Activated CD4-positive, alpha-beta T cell treated with anti-CD3 and anti-CD28 coated beads, Interleukin-2, amount 50 U/mL, for 16 hours (primary cell): ENCODE results near the gene SGCE.
"Not testable (repeated sequence)": the region's sequence is repeated elsewhere in the genome, so short reads cannot be mapped to it uniquely, and the experiment has no call there.

Source experiments
- DNase-seq: peaks from one replicate; pipeline ENCODE4 v3.0.0-alpha.2; 2020

The SGCE gene

GRCh38 chr7:94655848-94656657, at the start of gene SGCE:
TSS of gene SGCE (minus strand) at chr7:94656133. CDS start at chr7:94656098, 35 bp downstream.
- peak; percentile 47 for DNase-seq

DNA sequence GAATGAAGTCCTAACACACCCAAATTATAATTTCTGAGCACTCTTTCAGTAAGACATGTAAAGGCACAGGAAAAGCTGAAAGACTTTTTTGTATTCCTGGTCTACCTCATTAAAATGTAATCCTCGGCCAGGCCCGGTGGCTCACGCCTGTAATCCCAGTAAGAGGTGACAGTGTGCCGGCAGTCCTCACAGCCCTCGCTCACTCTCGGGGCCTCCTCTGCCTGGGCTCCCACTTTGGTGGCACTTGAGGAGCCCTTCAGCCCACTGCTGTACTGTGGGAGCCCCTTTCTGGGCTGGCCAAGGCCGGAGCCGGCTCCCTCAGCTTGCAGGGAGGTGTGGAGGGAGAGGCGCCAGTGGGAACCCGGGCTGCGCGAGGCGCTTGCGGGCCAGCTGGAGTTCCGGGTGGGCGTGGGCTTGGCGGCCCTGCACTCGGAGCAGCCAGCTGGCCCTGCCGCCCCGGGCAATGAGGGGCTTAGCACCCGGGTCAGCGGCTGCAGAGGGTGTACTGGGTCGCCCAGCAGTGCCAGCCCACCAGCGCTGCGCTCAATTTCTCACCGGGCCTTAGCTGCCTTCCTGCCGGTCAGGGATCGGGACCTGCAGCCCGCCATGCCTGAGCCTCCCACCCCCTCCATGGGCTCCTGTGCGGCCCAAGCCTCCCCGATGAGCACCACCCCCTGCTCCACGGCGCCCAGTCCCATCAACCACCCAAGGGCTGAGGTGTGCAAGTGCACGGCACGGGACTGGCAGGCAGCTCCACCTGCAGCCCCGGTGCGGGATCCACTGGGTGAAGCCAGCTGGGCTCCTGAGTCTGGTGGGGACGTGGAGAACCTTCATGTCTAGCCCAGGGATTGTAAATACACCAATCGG, 49.5 kb upstream of the SGCE start:
- DNase-seq: not testable (repeated sequence)

- DNase-seq: no peak
These were observed 45.6 kb upstream of the SGCE start for GRCh38 chr7:94701555-94701973.

GRCh38 chr7:94700926-94701554, 45.1 kb upstream of the SGCE start:
- DNase-seq: no peak

GRCh38 chr7:94698275-94698674, 42.3 kb upstream of the SGCE start:
- no peak for DNase-seq

DNA sequence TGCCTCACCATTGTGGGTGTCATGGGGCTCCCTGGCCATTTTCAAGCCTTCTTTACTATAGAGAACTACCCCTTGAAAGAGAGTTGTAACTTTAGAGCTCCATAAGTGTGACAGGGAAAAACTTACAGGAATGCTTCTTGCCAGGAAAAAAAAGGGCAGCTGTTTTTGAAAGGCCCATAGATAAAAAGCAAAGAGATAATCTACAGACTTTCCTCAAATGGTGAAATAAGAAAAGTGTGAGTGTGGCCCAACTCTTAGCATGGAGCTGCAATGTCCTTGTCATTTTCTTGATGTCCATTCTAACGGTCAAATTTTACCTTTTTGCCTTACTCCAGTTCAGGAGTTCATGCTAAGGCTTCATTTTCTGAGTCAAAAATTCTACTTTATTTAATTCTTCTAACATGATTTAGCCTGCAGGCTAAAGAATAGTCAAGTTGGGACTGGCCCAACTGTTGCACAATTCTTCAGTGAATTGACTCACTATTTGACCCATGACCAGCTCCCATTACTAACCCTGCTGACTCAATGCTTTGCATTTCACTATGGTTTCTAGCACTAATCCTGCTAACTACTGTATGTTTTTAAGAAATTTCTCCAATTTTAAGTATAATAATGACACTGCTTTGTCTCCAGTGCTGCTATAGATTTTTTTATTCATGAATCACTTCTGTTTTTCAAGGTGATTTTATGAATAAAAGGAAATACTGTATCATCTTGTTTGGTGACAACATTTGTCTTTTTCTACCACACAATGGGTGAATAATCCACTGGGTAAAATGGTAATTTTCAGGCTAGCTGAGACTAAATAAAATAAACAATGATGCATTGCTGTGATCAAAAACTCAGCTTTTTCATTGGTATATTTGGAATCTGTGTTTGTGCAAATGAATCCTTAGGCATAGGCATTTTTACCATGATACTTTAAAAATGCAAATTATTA, 41.4 kb upstream of the SGCE start:
- no peak for DNase-seq

- no peak for DNase-seq
These were observed 31.9 kb upstream of the SGCE start for GRCh38 chr7:94687810-94688209.

GRCh38 chr7:94687076-94687475, 31.1 kb upstream of the SGCE start:
- no peak for DNase-seq

DNA sequence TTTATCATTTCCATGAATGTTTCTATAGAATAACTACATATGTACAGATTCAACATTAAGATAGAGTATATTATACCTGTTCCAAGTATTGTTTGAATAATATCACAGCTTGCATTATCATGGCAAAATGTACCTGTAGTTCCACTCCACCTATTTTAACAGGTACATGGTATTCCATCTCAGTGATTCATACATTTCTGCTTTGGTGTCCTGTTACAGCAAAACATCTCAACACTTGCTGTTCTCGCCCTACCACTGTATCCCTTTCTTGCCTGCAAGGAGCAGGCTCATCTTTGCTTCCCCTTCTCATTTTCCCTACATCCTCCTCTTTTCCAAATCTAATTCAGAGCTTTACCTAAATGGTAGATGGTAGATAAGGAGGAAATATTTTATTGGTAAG, 27.1 kb upstream of the SGCE start:
- DNase-seq: no peak

DNA sequence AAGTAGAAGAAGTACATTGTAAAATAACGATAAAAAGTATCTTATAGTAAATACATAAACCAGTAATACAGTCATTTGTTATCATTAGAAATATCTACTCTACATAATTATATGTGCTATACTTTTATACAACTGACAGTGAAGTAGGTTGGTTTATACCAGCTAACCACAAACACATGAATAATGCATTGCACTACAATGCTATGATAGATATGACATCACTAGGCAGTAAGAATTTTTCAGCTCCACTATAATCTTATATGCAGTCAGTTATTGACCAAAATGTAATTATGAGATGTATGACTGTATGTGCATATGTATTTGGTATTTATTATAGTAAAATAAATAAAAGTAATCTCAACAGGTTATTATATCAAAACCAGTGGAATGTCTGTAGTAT, 23.4 kb upstream of the SGCE start:
- DNase-seq: no peak

DNA sequence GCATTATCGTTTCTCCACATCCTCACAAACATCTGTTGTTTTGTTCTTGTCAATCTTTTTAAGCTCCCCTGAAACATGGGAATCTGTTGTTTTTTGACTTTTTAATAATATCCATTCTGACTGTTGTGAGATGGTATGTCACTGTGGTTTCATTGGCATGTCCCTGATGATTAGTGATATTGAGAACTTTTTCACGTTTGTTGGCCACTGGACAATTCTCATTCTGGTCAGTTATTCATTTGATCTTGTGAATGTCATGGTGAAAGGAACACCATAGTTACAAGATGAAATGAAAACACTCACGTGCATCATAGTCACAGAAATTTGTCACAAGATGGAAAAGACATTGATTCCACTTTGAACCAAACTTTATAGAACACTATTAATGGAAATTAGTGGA, 20.5 kb upstream of the SGCE start:
- DNase-seq: no peak

- DNase-seq: no peak
These were observed 19.4 kb upstream of the SGCE start for GRCh38 chr7:94675356-94675755.

- no peak for DNase-seq
These were observed 15.7 kb upstream of the SGCE start for GRCh38 chr7:94671444-94672235.

- no peak for DNase-seq
These were observed 14.0 kb upstream of the SGCE start for GRCh38 chr7:94669773-94670495.

- no peak for DNase-seq
These were observed 11.1 kb upstream of the SGCE start for GRCh38 chr7:94666879-94667587.

DNA sequence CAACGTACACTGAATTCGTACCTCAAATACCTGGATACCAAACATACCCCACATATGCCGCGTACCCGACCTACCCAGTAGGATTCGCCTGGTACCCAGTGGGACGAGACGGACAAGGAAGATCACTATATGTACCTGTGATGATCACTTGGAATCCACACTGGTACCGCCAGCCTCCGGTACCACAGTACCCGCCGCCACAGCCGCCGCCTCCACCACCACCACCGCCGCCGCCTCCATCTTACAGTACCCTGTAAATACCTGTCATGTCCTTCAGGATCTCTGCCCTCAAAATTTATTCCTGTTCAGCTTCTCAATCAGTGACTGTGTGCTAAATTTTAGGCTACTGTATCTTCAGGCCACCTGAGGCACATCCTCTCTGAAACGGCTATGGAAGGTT, 9.5 kb upstream of the SGCE start:
- no peak for DNase-seq

DNA sequence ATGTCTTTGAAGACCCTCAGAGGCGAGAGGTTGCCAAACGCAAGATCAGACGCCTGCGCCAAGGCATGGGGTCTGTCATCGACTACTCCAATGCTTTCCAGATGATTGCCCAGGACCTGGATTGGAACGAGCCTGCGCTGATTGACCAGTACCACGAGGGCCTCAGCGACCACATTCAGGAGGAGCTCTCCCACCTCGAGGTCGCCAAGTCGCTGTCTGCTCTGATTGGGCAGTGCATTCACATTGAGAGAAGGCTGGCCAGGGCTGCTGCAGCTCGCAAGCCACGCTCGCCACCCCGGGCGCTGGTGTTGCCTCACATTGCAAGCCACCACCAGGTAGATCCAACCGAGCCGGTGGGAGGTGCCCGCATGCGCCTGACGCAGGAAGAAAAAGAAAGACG, 8.1 kb upstream of the SGCE start:
- DNase-seq: no peak

DNA sequence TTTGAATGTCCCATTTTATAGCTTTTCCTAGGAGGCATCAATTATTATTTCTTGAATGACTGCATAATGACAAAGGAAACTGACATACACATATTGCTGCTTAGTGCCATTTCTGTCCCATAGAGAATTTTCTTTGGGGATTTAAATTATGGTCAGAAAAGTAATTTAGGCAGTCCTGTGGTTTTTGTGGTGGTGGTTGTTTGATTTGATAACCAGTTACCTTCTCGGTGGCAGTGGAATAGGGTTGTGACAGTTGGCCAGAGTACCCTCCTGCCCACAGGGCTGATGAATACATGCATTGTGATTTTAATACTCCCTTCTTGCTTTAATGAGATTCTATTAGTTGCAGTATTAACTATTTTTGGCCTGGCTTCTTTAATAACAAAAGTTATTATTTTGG, 6.6 kb upstream of the SGCE start:
- peak; percentile 21 for DNase-seq

DNA sequence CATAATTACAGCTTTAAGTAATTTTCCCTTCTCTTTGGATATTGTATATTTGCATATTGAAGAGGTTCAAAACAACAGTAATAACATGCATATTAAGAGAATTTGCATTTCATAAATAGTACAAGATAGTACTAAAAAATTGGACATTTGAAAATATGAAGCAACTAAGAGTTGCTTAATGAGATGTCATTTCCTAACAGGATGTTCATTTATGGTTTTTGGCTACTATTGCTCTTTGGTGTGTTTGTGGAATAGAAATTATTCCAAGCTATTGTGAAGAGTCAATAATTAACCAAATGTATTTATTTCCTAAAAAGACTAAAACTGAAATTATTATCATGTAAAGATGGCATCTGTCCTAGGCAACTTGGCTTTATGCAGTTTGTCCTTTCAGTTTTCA, 4.1 kb upstream of the SGCE start:
- no peak for DNase-seq

- no peak for DNase-seq
These were observed 2.9 kb upstream of the SGCE start for GRCh38 chr7:94658826-94659225.
